Gastroesophageal sphincter (tissue), 3 donors: Measurements from ENCODE around the gene ZNF600.
"Not testable (repeated sequence)": the region's sequence is repeated elsewhere in the genome, so short reads cannot be mapped to it uniquely, and the experiment has no call there.

Experiments used
- CTCF ChIP-seq, 4 experiments: fragments of 200-600 bp in 2 of 4; fragments of 450-650 bp in 2 of 4; sonication (generic) in 1 of 4; IDR thresholded peaks; one replicate each; pipeline ENCODE4 v1.5.1; 2017 to 2019; ENCODE audit warnings: antibody characterized with exemption in 4 of 4, mild to moderate bottlenecking in 2 of 4, moderate library complexity in 2 of 4
- POLR2A ChIP-seq, 2 donors: fragments of 450-650 bp; IDR thresholded peaks; one replicate each; pipeline ENCODE4 v1.6.1; 2017; ENCODE audit warnings: antibody characterized with exemption in 2 of 2, mild to moderate bottlenecking in 2 of 2, moderate library complexity in 1 of 2
- POLR2AphosphoS5 ChIP-seq: sonication (generic); formaldehyde crosslinking; IDR thresholded peaks from one replicate; pipeline ENCODE4 v1.6.1; 2017; ENCODE audit warnings: antibody characterized with exemption

GRCh38 chr19:52715330-52715729 lies 71.3 kb downstream of the ZNF600 start:
- TF ChIP-seq POLR2A (IDR thresholded peaks at IDR 0.05); CTCF (IDR thresholded peaks at IDR 0.05); POLR2AphosphoS5: not testable (repeated sequence)
